ENCODE results near the gene LRBA.

- no peak for TF ChIP-seq EZH2 (IDR thresholded peaks at IDR 0.05; ENCODE audit: low read depth)
- TF ChIP-seq CTCF (conservative IDR thresholded peaks at IDR 0.05) = no peak
Observed at GRCh38 chr4:150381036-150381435, 634.0 kb downstream of the LRBA start.

Data from PC-9 (cell line).